ENCODE data around the gene ENO1.

- TF ChIP-seq CTCF (IDR thresholded peaks at IDR 0.05; ENCODE audit: low read depth, low read length) (peak; percentile 11), MYC (IDR thresholded peaks at IDR 0.05; ENCODE audit: low read depth, low read length) (no peak), POLR2A (IDR thresholded peaks at IDR 0.05; ENCODE audit: extremely low read depth, insufficient read length) (no peak), MAX (IDR thresholded peaks at IDR 0.05; ENCODE audit: low read depth, low read length) (no peak)
Observed at GRCh38 chr1:8910331-8910730, 31.8 kb upstream of the ENO1 start.
